Common myeloid progenitor, CD34-positive (primary cell): ENCODE measurements around the gene ANGEL1.

Experiments used
- CTCF ChIA-PET: fragments of 350-600 bp; sonication (Branson Sonifier 250); formaldehyde crosslinking; loops from one replicate; lab custom pipeline; 2021; ENCODE audit warnings: antibody characterized with exemption; lab: Charles Lee
- POLR2A ChIA-PET: fragments of 350-600 bp; sonication (Branson Sonifier 250); formaldehyde crosslinking; loops from one replicate; lab custom pipeline; 2021; ENCODE audit warnings: antibody characterized with exemption; lab: Charles Lee
- DNase-seq, 3 donors: peaks; one replicate each; pipeline versions ENCODE4 v3.0.0 to v3.0.0-alpha.2; 2013
- H3K27ac ChIP-seq, 2 experiments: 1 replicate in 1 of 2; 2 replicates in 1 of 2; pipeline ENCODE4 v1.7.0; 2013; ENCODE audit warnings: inconsistent platforms in 2 of 2, low read length in 2 of 2, mild to moderate bottlenecking in 2 of 2, low read depth in 1 of 2, moderate library complexity in 1 of 2; ENCODE audit not compliant: severe bottlenecking in 2 of 2, insufficient read depth in 1 of 2, poor library complexity in 1 of 2
- H3K27me3 ChIP-seq, 5 experiments: replicated peaks in 2 of 5; 1 replicate in 3 of 5; 2 replicates in 2 of 5; pipeline versions ENCODE4 v1.6.1 to v1.7.0; 2013; ENCODE audit warnings: low read length in 4 of 5, mild to moderate bottlenecking in 2 of 5, moderate library complexity in 2 of 5, inconsistent platforms in 1 of 5; ENCODE audit not compliant: insufficient read depth in 5 of 5, control insufficient read depth in 4 of 5
- H3K36me3 ChIP-seq, 4 experiments: 1 replicate in 2 of 4; 2 replicates in 2 of 4; pipeline versions ENCODE4 v1.6.1 to v1.7.0; 2013; ENCODE audit warnings: low read length in 3 of 4, control low read depth in 1 of 4, mild to moderate bottlenecking in 1 of 4; ENCODE audit not compliant: control insufficient read depth in 4 of 4, insufficient read depth in 4 of 4
- H3K4me1 ChIP-seq, 4 experiments: 1 replicate in 3 of 4; 2 replicates in 1 of 4; pipeline versions ENCODE4 v1.6.1 to v1.7.1; 2013; ENCODE audit warnings: low read length in 3 of 4, mild to moderate bottlenecking in 3 of 4, control low read depth in 1 of 4, inconsistent platforms in 1 of 4, moderate library complexity in 1 of 4; ENCODE audit not compliant: control insufficient read depth in 4 of 4, insufficient read depth in 4 of 4; ENCODE audit errors: control extremely low read depth in 1 of 4
- H3K4me3 ChIP-seq, 7 experiments: 1 replicate in 4 of 7; 2 replicates in 3 of 7; pipeline versions ENCODE4 v1.5.1 to v1.7.0; 2013; ENCODE audit warnings: mild to moderate bottlenecking in 7 of 7, low read length in 6 of 7, moderate library complexity in 6 of 7, inconsistent platforms in 2 of 7, low read depth in 2 of 7, control low read depth in 1 of 7; ENCODE audit not compliant: insufficient read depth in 4 of 7, control insufficient read depth in 1 of 7; ENCODE audit errors: extremely low read depth in 1 of 7
- H3K9me3 ChIP-seq, 5 experiments: 1 replicate in 4 of 5; 2 replicates in 1 of 5; pipeline versions ENCODE4 v1.6.1 to v1.7.1; 2013; ENCODE audit warnings: low read length in 4 of 5, mild to moderate bottlenecking in 2 of 5, inconsistent platforms in 1 of 5, low read depth in 1 of 5, moderate library complexity in 1 of 5; ENCODE audit not compliant: control insufficient read depth in 4 of 5, insufficient read depth in 2 of 5; ENCODE audit errors: control extremely low read depth in 1 of 5
- WGBS: methylation state at CpG from one replicate; pipeline ENCODE4 v1.1.5; 2013; ENCODE audit not compliant: insufficient coverage; 5-methylcytosine and 5-hydroxymethylcytosine counted together

Gene ANGEL1

GRCh38 chr14:76808990-76809389, 3.7 kb downstream of the ANGEL1 start:
- H3K27ac ChIP-seq, result no peak overlapping the region
- peaks cover 19 to 46% (median 37%) of the 10 kb centered on the region in 4 experiments for H3K36me3 ChIP-seq
- 100% methylated on average over 3 of the region's 4 CpGs for WGBS
- peaks cover 9 to 26% (median 24%) of the 10 kb centered on the region in 4 experiments for H3K4me1 ChIP-seq
- H3K27me3 ChIP-seq, result no peaks in the 10 kb centered on the region
- H3K4me3 ChIP-seq, result no peak overlapping the region
- DNase-seq, result no peak
- H3K9me3 ChIP-seq, result no peaks in the 10 kb centered on the region
- ChIA-PET POLR2A (no interaction called here), CTCF (interaction anchor here (2.8 to 3.4 kb wide), 3 partner anchors 24 to 98 kb away, joined by 13 to 17 read pairs (median 17); no protein-coding TSS in a partner anchor)

- Histone ChIP-seq H3K9me3 (no peaks in the 10 kb centered on the region), H3K27me3 (no peaks in the 10 kb centered on the region), H3K36me3 (peaks cover 23 to 55% (median 44%) of the 10 kb centered on the region in 4 experiments), H3K4me3 (no peak overlapping the region), H3K4me1 (peaks cover 9 to 30% (median 20%) of the 10 kb centered on the region in 4 experiments), H3K27ac (no peak overlapping the region)
- CTCF ChIA-PET, result interaction anchor here (1.1 to 2.8 kb wide), 4 partner anchors 21 to 98 kb away, joined by 3 to 13 read pairs (median 8); no protein-coding TSS in a partner anchor
- POLR2A ChIA-PET, result no interaction called here
- DNase-seq, result no peak
- WGBS, result 100% methylated on average over 1 of the region's 1 CpG
Observed at GRCh38 chr14:76808011-76808410, 4.7 kb downstream of the ANGEL1 start.

- ChIA-PET POLR2A (no interaction called here), CTCF (interaction anchor here (1.3 to 2.8 kb wide), 5 partner anchors 9 to 96 kb away, joined by 3 to 13 read pairs (median 4); no protein-coding TSS in a partner anchor)
- H3K27ac ChIP-seq, result no peak overlapping the region
- peaks cover 23 to 65% (median 51%) of the 10 kb centered on the region in 4 experiments for H3K36me3 ChIP-seq
- H3K4me1 ChIP-seq, result peaks cover 7 to 25% (median 10%) of the 10 kb centered on the region in 4 experiments
- DNase-seq, result no peak
- H3K4me3 ChIP-seq, result no peak overlapping the region
- no peaks in the 10 kb centered on the region for H3K27me3 ChIP-seq
- WGBS, result 98% methylated on average over 12 of the region's 12 CpGs
- H3K9me3 ChIP-seq, result no peaks in the 10 kb centered on the region
Observed at GRCh38 chr14:76806446-76806845, 6.2 kb downstream of the ANGEL1 start.

GRCh38 chr14:76793956-76794355, 18.7 kb downstream of the ANGEL1 start:
- Histone ChIP-seq H3K27me3 (no peaks in the 10 kb centered on the region), H3K36me3 (peaks cover 19 to 56% (median 37%) of the 10 kb centered on the region in 4 experiments), H3K9me3 (peaks cover 0 to 3% (median 0%) of the 10 kb centered on the region in 5 experiments), H3K4me3 (no peak overlapping the region), H3K27ac (no peak overlapping the region), H3K4me1 (no peaks in the 10 kb centered on the region)
- WGBS, result no CpG with 5 or more reads among the region's 5 CpGs
- ChIA-PET CTCF (no interaction called here), POLR2A (no interaction called here)
- no peak for DNase-seq

GRCh38 chr14:76793324-76793723, 19.4 kb downstream of the ANGEL1 start:
- 100% methylated on average over 2 of the region's 4 CpGs for WGBS
- H3K27me3 ChIP-seq, result no peaks in the 10 kb centered on the region
- H3K27ac ChIP-seq, result no peak overlapping the region
- H3K4me3 ChIP-seq, result no peak overlapping the region
- DNase-seq, result no peak
- ChIA-PET POLR2A (no interaction called here), CTCF (no interaction called here)
- H3K36me3 ChIP-seq, result peaks cover 19 to 62% (median 41%) of the 10 kb centered on the region in 4 experiments
- H3K4me1 ChIP-seq, result no peaks in the 10 kb centered on the region
- H3K9me3 ChIP-seq, result peaks cover 0 to 3% (median 0%) of the 10 kb centered on the region in 5 experiments

- ChIA-PET CTCF (no interaction called here), POLR2A (no interaction called here)
- H3K27ac ChIP-seq, result no peak overlapping the region
- H3K27me3 ChIP-seq, result no peaks in the 10 kb centered on the region
- peaks cover 0 to 3% (median 0%) of the 10 kb centered on the region in 5 experiments for H3K9me3 ChIP-seq
- H3K36me3 ChIP-seq, result peaks cover 17 to 62% (median 44%) of the 10 kb centered on the region in 4 experiments
- DNase-seq, result no peak
- no peaks in the 10 kb centered on the region for H3K4me1 ChIP-seq
- H3K4me3 ChIP-seq, result no peak overlapping the region
- WGBS, result no CpG with 5 or more reads among the region's 2 CpGs
Observed at GRCh38 chr14:76792422-76792821, 20.3 kb downstream of the ANGEL1 start.

- WGBS, result no CpG with 5 or more reads among the region's 2 CpGs
- POLR2A ChIA-PET, result interaction anchor here (1.5 kb wide), 1 partner anchor 76 kb away, joined by 4 read pairs; no protein-coding TSS in a partner anchor
Observed at GRCh38 chr14:76786601-76787000, 26.1 kb downstream of the ANGEL1 start.

More at GRCh38 chr14:76786601-76787000, 26.1 kb downstream of the ANGEL1 start:
- H3K9me3 ChIP-seq, result peaks cover 0 to under 1% (median 0%) of the 10 kb centered on the region in 5 experiments
- H3K36me3 ChIP-seq, result peaks cover 12 to 66% (median 47%) of the 10 kb centered on the region in 4 experiments
- no peak for DNase-seq
- no peak overlapping the region for H3K4me3 ChIP-seq
- H3K27ac ChIP-seq, result no peak overlapping the region
- CTCF ChIA-PET, result interaction anchor here (0.9 to 16.5 kb wide), 8 partner anchors 8 to 93 kb away, joined by 3 to 520 read pairs (median 20); no protein-coding TSS in a partner anchor
- H3K27me3 ChIP-seq, result no peaks in the 10 kb centered on the region
- H3K4me1 ChIP-seq, result peaks cover 0 to 28% (median 20%) of the 10 kb centered on the region in 4 experiments
